Stimulated activated CD8-positive, alpha-beta memory T cell treated with anti-CD3 and anti-CD28 coated beads, Interleukin-4, amount 100 ng/mL, for 48 hours (primary cell): ENCODE data around the gene CD59.
"Not testable (repeated sequence)": the region's sequence is repeated elsewhere in the genome, so short reads cannot be mapped to it uniquely, and the experiment has no call there.

Experiments used
- DNase-seq: peaks from one replicate; pipeline ENCODE4 v3.0.0-alpha.2; 2020

The CD59 gene

GRCh38 chr11:33664827-33665226, 71.4 kb downstream of the CD59 start:
- DNase-seq: no peak

- no peak for DNase-seq
Measured at GRCh38 chr11:33664166-33664565, 72.1 kb downstream of the CD59 start.

GRCh38 chr11:33663121-33663520, 73.1 kb downstream of the CD59 start:
- no peak for DNase-seq

GRCh38 chr11:33661526-33661925, 74.7 kb downstream of the CD59 start:
- not testable (repeated sequence) for DNase-seq

- no peak for DNase-seq
Measured at GRCh38 chr11:33660962-33661361, 75.3 kb downstream of the CD59 start.

GRCh38 chr11:33659370-33660139, 76.7 kb downstream of the CD59 start:
- DNase-seq: no peak

- DNase-seq: no peak
Measured at GRCh38 chr11:33658195-33658900, 77.9 kb downstream of the CD59 start.

- DNase-seq: no peak
Measured at GRCh38 chr11:33657757-33658156, 78.5 kb downstream of the CD59 start.

- DNase-seq: no peak
Measured at GRCh38 chr11:33656768-33657167, 79.5 kb downstream of the CD59 start.

- no peak for DNase-seq
Measured at GRCh38 chr11:33655842-33656600, 80.2 kb downstream of the CD59 start.

GRCh38 chr11:33654594-33654993, 81.6 kb downstream of the CD59 start:
- DNase-seq: no peak
